ENCODE measurements around the gene ELMO1.

The ELMO1 gene

DNA sequence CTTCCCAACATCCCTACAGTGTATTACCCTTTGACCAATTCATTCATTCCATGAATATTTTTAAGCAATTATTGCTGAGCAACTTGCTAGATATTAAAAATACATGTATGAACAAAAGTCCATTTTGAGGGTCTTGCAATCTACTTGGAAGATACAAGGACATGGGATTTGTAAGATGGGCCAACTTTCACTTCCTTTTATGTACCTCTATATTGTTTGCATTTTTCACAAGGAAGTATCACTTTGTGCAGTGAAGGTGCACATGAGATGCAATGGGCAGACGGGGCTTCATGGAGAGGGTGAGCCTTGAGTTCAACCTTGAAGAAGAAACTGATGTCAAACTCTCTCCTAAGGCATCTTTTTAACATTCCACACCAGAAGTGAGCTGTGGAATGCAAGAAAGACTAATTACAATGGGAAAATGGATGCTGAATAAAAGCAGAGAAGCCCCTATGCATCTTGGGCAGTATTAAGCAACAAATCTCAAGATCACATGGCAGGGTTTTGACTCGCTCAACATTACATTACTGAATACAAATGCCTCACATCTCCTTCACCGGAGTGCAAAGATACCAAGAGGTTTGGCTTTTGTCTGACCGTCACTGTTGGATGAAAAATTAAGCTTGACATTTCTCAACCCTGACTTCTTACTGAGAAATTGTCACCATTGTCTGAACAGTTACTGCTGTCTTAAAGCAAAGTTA lies 341.5 kb downstream of the ELMO1 start:
- Histone ChIP-seq H3K79me2 (no peaks in the 10 kb centered on the region), H3K27me3 (ENCODE audit: control insufficient read depth, insufficient read depth, low read length) (no peaks in the 10 kb centered on the region), H3K4me2 (ENCODE audit: low read length) (no peak overlapping the region), H3K27ac (no peak overlapping the region), H3K9me3 (ENCODE audit: control insufficient read depth, low read length) (no peaks in the 10 kb centered on the region), H2AFZ (no peak overlapping the region), H3K36me3 (ENCODE audit: control insufficient read depth, insufficient read depth, low read length) (no peaks in the 10 kb centered on the region), H3K4me3 (ENCODE audit: low read depth, low read length) (no peak overlapping the region), H3K4me1 (no peaks in the 10 kb centered on the region), H3K9ac (no peak overlapping the region)
- TF ChIP-seq, protein P1, sequence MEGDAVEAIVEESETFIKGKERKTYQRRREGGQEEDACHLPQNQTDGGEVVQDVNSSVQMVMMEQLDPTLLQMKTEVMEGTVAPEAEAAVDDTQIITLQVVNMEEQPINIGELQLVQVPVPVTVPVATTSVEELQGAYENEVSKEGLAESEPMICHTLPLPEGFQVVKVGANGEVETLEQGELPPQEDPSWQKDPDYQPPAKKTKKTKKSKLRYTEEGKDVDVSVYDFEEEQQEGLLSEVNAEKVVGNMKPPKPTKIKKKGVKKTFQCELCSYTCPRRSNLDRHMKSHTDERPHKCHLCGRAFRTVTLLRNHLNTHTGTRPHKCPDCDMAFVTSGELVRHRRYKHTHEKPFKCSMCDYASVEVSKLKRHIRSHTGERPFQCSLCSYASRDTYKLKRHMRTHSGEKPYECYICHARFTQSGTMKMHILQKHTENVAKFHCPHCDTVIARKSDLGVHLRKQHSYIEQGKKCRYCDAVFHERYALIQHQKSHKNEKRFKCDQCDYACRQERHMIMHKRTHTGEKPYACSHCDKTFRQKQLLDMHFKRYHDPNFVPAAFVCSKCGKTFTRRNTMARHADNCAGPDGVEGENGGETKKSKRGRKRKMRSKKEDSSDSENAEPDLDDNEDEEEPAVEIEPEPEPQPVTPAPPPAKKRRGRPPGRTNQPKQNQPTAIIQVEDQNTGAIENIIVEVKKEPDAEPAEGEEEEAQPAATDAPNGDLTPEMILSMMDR (IDR thresholded peaks at IDR 0.05) = no peak

DNA sequence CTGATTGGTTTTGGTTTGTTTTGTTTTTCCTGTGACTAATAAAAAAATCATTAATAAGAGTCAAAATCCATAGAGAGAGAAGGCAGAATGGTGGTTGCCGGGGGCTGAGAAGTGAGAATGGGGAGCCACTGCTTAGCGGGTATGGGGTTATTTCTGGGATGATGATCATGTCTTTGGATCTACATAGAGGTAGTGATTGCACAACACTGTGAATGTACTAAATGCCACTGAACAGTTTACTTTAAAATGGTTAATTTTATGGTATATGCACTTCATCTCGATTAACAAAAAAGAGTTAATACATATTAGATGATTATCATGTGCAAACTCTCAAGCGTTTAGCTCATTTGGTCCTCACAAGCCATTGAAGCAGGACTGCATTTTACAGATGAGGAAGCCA lies 342.9 kb downstream of the ELMO1 start:
- TF ChIP-seq, protein P1 (IDR thresholded peaks at IDR 0.05) = no peak
- H3K9me3 ChIP-seq (ENCODE audit: control insufficient read depth, low read length) = no peaks in the 10 kb centered on the region
- no peak overlapping the region for H3K27ac ChIP-seq
- no peaks in the 10 kb centered on the region for H3K27me3 ChIP-seq (ENCODE audit: control insufficient read depth, insufficient read depth, low read length)
- no peaks in the 10 kb centered on the region for H3K36me3 ChIP-seq (ENCODE audit: control insufficient read depth, insufficient read depth, low read length)
- no peak overlapping the region for H3K4me2 ChIP-seq (ENCODE audit: low read length)
- H2AFZ ChIP-seq = no peak overlapping the region
- no peaks in the 10 kb centered on the region for H3K4me1 ChIP-seq
- H3K79me2 ChIP-seq = no peaks in the 10 kb centered on the region
- no peak overlapping the region for H3K9ac ChIP-seq
- no peak overlapping the region for H3K4me3 ChIP-seq (ENCODE audit: low read depth, low read length)

DNA sequence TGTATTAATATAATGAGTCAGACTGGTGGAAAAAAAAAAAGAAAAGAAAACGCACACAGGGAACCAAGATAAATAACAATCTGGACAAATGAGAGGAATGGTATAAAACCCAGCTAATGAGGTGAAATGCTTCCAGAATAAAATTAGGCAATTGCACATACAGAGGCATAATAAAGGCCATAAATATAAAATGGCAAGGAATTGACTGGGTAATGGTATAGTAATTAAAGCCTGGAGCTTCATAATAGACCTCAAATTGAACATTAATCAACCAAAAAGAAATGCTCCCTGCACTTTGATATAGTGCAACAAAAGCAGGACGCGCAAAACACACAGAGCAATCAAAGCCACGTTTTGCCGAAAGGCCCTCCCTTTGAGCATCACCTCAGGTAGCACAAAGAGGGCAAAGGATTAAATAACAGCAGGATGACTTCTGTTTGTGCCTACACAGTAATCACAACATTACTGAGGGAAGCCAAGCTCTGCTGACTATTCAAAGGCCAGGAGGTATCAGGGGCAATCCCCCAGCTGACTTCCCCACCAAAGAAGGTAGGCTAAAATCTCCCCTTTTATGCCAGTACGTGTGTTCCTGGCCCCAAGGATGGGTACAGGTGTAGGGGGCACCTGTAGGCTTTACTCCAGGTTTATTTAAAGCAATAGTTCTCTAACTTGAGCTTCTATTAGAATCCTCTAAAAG lies 343.7 kb downstream of the ELMO1 start:
- no peaks in the 10 kb centered on the region for H3K79me2 ChIP-seq

DNA sequence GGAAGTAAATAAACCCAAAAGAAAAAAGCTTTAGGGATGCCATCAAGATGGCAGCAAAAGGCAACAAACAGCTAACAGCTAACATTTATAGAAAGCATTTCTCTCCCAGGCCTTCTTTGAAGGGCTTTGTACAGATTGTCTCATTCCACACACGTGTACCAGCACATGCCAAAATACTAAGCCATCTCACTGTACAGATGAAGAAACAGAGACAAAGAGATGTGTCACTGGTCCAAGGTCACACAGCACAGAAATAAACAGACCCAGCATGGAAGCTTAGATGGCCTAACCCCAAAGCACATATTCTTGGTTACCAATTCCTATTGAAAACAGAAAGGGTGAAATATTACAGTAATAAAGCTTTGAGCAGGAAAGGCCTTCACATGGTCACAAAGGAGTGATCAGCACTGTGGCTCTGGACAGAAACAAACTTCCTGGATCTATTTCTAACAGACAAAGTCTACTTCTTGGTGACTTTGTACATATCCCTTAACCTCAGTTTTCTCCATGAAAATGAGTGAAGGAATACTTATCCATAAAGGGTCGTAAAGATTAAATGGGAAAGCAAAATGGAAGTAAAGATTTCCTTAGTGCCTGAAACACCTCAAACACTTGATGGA lies 346.0 kb downstream of the ELMO1 start:
- no peaks in the 10 kb centered on the region for H3K9me3 ChIP-seq (ENCODE audit: control insufficient read depth, low read length)
- no peak overlapping the region for H3K9ac ChIP-seq
- H3K4me2 ChIP-seq (ENCODE audit: low read length) = no peak overlapping the region
- no peak overlapping the region for H3K4me3 ChIP-seq (ENCODE audit: low read depth, low read length)
- H2AFZ ChIP-seq = no peak overlapping the region
- no peak overlapping the region for H3K27ac ChIP-seq
- TF ChIP-seq, protein P1 (IDR thresholded peaks at IDR 0.05) = no peak
- H3K79me2 ChIP-seq = no peaks in the 10 kb centered on the region
- H3K4me1 ChIP-seq = no peaks in the 10 kb centered on the region
- H3K27me3 ChIP-seq (ENCODE audit: control insufficient read depth, insufficient read depth, low read length) = no peaks in the 10 kb centered on the region
- no peaks in the 10 kb centered on the region for H3K36me3 ChIP-seq (ENCODE audit: control insufficient read depth, insufficient read depth, low read length)

More for the DNA sequence above, 343.7 kb downstream of the ELMO1 start:
- Histone ChIP-seq H2AFZ (no peak overlapping the region), H3K27me3 (ENCODE audit: control insufficient read depth, insufficient read depth, low read length) (no peaks in the 10 kb centered on the region), H3K9ac (no peak overlapping the region), H3K9me3 (ENCODE audit: control insufficient read depth, low read length) (no peaks in the 10 kb centered on the region), H3K4me3 (ENCODE audit: low read depth, low read length) (no peak overlapping the region), H3K4me2 (ENCODE audit: low read length) (no peak overlapping the region), H3K4me1 (no peaks in the 10 kb centered on the region), H3K36me3 (ENCODE audit: control insufficient read depth, insufficient read depth, low read length) (no peaks in the 10 kb centered on the region), H3K27ac (no peak overlapping the region)
- TF ChIP-seq, protein P1 (IDR thresholded peaks at IDR 0.05) = no peak
